HUES6 (cell line): ENCODE results near the gene KCNG4.

Source experiments
- H3K27ac ChIP-seq: 2 replicates; pipeline ENCODE4 v1.7.0; 2013; ENCODE audit warnings: low read depth, mild to moderate bottlenecking, low read length, inconsistent platforms
- H3K27me3 ChIP-seq: 2 replicates; pipeline ENCODE4 v1.6.1; 2013; ENCODE audit warnings: low read length; ENCODE audit not compliant: control insufficient read depth, insufficient read depth
- H3K36me3 ChIP-seq: 2 replicates; pipeline ENCODE4 v1.6.1; 2013; ENCODE audit warnings: low read length; ENCODE audit not compliant: control insufficient read depth, insufficient read depth
- H3K4me1 ChIP-seq: 2 replicates; pipeline ENCODE4 v1.6.1; 2013; ENCODE audit warnings: low read length; ENCODE audit not compliant: control insufficient read depth, insufficient read depth
- H3K4me3 ChIP-seq: 2 replicates; pipeline ENCODE4 v1.5.1; 2013; ENCODE audit warnings: low read depth, low read length
- H3K9ac ChIP-seq: one replicate; pipeline ENCODE4 v1.6.1; 2013; ENCODE audit warnings: mild to moderate bottlenecking, low read length
- H3K9me3 ChIP-seq: 2 replicates; pipeline ENCODE4 v1.6.1; 2013; ENCODE audit warnings: low read depth, low read length; ENCODE audit not compliant: control insufficient read depth, insufficient read depth

The KCNG4 gene

DNA sequence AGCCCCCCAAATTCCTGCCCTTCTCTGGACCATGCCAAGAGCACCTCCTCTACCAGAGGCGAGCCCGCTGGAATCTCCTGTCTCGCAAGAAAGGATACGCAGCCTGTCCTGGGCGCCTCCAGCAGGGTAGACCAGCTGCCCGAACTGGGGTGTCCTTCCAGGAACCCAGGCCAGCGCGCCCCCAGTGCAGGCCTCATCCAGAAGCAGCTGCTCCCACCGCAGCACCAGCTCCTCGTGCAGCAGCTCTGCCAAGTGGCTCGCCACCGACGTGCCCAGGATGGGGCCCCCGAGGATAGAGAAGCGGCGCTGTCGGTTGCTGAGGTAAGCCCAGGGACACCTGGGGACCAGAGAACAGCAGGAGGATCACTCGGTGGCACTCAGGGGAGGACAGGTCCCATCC is 57.7 kb downstream of the KCNG4 start:
- no peaks in the 10 kb centered on the region for H3K27me3 ChIP-seq
- no peaks in the 10 kb centered on the region for H3K9me3 ChIP-seq
- no peak overlapping the region for H3K27ac ChIP-seq
- no peak overlapping the region for H3K9ac ChIP-seq
- peaks cover 76% of the 10 kb centered on the region for H3K36me3 ChIP-seq
- 0 out of 2 replicates have a peak, but pooled peaks cover 2% of the 10 kb centered on the region for H3K4me1 ChIP-seq
- H3K4me3 ChIP-seq: no peak overlapping the region

DNA sequence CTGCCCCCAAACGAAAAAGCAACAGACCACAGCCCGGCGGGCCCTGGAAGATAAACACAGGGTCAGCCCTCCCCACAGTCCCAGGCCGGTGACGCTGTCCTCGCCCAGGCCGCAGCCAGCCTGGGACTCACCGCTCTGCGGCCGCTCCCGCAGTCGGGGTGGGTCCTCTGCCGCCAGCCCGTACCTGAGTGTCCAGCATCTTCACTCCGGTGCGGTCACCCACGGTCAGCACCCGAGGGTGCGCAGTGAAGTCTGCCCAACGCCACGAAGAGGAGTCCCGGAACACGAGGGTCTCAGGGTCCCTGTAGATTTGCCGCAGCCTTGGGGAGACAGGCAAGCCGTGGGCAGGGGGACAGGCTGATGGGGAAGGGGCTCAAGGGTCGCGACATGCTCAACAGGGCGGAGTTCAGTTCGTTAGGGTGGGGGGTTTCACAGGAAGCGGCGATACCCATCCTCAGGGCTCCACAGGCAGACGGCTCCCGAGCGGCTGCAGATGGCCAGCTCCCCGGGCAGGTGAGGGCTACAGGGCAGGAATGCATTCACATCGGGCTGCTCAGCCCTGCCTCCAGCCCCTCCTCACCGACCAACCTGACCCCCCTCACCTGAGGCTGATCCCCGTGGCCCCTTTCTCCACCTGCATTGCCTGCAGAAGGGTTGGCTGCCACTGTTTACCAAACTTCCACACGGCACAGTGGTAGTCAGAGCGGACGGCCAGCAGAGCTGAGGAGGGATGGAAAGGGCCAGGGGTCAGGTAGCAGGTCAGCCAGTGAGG is 58.5 kb downstream of the KCNG4 start:
- H3K27ac ChIP-seq: no peak overlapping the region

DNA sequence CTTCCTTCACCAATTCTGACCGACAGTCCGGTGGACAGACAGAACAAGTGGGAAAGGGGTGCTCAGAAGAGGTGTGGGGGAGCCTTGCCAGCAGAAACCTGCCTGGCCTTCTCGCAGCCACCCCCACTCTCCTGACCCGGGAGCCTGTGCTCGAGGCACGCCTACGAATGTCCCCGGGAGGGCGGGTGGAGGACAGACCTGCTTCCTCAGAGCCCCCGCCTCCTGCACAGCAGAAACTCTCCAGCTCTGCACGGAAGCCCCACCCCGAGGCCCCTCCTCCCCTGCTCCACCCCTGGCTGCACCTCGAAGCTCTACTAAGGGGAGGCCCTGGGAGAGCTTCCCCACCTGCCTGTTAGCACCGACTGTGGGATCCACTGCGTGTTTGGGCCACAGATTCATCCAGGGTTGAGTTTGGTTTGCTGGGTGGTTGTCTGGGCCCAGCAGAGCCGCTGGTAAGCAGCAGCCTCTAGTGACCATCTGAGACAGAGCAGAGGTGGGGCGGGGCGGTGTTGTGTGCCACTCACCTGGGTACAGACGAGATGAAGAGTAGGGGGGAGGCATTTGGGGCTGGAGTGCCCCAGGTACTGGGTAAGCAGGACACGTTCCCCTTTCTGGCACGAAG is 59.2 kb downstream of the KCNG4 start:
- peaks cover 76% of the 10 kb centered on the region for H3K36me3 ChIP-seq

More for the DNA sequence above, 58.5 kb downstream of the KCNG4 start:
- Histone ChIP-seq H3K4me1 (peaks cover 9% of the 10 kb centered on the region; the same call in 1 of the 2 replicates), H3K9ac (no peak overlapping the region), H3K4me3 (no peak overlapping the region), H3K27me3 (no peaks in the 10 kb centered on the region), H3K36me3 (peaks cover 76% of the 10 kb centered on the region), H3K9me3 (no peaks in the 10 kb centered on the region)

DNA sequence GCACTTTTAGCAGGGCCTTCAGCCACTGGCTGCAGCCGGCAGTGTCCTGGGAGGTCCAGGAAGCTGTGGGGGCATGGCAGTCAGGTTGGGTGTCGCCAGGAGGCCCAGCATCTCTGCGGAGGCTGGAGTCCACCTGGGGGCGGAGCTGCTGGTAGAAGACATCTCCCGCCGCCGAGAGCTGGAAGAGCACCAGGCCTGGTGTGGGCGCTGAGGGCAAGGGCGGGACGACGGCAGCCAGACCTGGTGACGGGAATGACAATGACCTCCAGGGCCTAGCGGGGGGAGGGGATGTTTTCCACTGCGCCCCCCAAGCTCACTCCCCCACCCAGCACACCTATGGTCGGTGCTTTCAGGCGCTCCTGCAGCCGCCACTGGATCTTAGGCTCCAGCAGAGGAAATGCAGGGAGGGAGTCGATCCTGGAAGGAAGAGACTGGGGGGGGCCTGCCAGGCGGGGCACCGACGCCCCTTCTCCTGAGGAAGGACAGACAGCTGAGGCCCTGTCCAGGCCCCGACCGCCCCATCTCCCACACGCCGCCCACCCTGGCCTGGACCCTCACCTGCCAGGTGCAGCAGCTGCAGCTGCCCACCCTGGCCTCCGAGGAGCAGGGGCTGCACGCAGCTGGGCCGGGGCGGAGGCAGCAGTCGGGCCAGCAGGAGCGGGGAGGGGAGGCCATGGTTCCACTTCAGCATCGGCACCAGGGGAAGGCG is 60.0 kb downstream of the KCNG4 start:
- no peaks in the 10 kb centered on the region for H3K9me3 ChIP-seq
- peaks cover 70% of the 10 kb centered on the region for H3K36me3 ChIP-seq
- H3K9ac ChIP-seq: no peak overlapping the region
- H3K27me3 ChIP-seq: no peaks in the 10 kb centered on the region
- H3K27ac ChIP-seq: no peak overlapping the region
- peaks cover 10% of the 10 kb centered on the region; the same call in 1 of the 2 replicates for H3K4me1 ChIP-seq
- H3K4me3 ChIP-seq: no peak overlapping the region

More for the DNA sequence above, 59.2 kb downstream of the KCNG4 start:
- no peaks in the 10 kb centered on the region for H3K9me3 ChIP-seq
- peaks cover 10% of the 10 kb centered on the region; the same call in 1 of the 2 replicates for H3K4me1 ChIP-seq
- H3K27me3 ChIP-seq: no peaks in the 10 kb centered on the region
- H3K4me3 ChIP-seq: no peak overlapping the region
- no peak overlapping the region for H3K27ac ChIP-seq
- H3K9ac ChIP-seq: no peak overlapping the region

DNA sequence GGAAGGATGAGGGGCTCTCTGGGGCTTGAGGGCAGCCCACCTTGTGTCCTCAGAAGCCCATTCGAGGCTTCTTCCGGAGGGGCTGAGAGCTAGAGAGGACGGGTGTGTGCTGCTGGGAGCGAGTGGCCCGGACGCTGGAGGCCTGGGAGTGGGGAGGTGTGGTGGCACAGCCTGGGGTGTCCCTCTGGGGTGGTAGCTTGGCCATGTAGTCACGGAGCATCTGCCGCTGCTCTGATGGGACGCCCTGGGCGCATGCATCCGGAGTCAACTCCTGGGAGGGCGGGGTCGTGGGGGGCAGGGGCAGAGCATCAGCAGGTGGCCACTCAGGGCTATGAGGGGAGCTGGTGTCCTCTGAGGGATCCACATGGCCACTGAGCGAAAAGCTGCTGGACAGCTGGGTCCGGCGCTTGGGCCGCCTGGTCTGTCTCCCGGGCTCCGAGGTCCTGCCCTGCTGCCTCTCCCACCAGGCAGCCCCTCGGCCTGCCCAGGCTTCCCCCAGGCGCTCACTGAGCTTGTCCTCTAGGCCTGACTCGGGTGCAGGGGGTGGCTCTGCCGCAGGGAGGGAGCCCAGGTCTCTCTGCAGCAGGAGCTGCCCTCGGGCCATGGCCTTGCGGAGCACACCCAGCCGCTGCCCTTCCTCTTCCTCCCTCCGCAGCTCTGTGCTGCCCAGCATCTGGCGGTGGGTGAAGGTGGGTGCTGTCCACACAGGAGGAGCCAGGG is 60.8 kb downstream of the KCNG4 start:
- Histone ChIP-seq H3K9me3 (no peaks in the 10 kb centered on the region), H3K27me3 (no peaks in the 10 kb centered on the region), H3K4me3 (no peak overlapping the region), H3K36me3 (peaks cover 62% of the 10 kb centered on the region), H3K27ac (no peak overlapping the region), H3K9ac (no peak overlapping the region), H3K4me1 (peaks cover 10% of the 10 kb centered on the region; the same call in 1 of the 2 replicates)

DNA sequence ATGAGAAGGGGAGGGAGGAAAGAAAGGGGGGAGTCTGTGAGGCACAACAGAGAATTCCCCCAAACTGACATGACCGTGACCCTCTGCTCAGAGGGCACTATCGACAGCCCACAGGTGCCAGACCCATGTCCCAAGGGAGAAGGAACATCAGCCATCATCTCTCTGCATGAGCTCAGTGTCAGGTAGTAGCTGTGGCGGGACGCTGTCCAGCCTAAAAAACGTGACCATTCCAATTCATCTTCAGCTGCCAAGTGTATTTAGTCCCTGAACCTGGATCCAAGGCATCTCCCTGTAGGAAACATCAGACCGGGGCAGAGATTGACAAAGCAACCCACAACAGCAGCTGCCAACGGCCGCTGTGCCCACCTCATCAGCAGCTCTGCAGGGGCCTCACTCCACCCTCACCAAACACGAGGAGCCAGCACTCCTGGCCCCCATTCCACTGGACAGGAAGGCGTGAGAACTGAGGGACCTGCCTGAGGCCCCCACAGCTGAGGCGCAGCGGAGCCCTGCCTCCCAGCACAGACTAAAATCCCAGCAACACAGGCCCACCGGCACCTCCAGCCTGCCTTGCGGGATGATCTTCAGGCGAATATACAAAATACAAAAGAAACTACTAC is 61.6 kb downstream of the KCNG4 start:
- H3K9me3 ChIP-seq: no peaks in the 10 kb centered on the region
- no peak overlapping the region for H3K27ac ChIP-seq
- H3K4me3 ChIP-seq: no peak overlapping the region
- H3K4me1 ChIP-seq: peaks cover 10% of the 10 kb centered on the region; the same call in 1 of the 2 replicates
- peaks cover 55% of the 10 kb centered on the region for H3K36me3 ChIP-seq
- H3K27me3 ChIP-seq: no peaks in the 10 kb centered on the region
- no peak overlapping the region for H3K9ac ChIP-seq

DNA sequence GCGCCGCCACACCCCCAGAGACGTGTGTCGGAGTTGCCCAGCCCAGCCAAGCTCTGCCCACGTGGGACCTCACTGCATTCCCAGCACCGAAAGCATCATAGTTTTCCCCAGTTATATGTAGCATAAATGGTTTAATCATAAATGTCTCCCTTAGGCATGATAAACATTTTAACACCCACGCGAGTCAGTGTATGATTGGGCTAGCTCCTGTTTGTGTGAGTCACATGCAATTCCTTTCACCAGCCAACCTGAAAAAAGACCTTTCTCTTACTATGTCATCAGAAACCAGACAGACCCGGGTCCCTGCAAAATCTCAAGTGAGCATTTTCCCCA is 62.1 kb downstream of the KCNG4 start:
- Histone ChIP-seq H3K27me3 (no peaks in the 10 kb centered on the region), H3K4me3 (no peak overlapping the region), H3K4me1 (peaks cover 10% of the 10 kb centered on the region; the same call in 1 of the 2 replicates), H3K36me3 (peaks cover 50% of the 10 kb centered on the region), H3K9ac (no peak overlapping the region), H3K9me3 (no peaks in the 10 kb centered on the region), H3K27ac (no peak overlapping the region)

DNA sequence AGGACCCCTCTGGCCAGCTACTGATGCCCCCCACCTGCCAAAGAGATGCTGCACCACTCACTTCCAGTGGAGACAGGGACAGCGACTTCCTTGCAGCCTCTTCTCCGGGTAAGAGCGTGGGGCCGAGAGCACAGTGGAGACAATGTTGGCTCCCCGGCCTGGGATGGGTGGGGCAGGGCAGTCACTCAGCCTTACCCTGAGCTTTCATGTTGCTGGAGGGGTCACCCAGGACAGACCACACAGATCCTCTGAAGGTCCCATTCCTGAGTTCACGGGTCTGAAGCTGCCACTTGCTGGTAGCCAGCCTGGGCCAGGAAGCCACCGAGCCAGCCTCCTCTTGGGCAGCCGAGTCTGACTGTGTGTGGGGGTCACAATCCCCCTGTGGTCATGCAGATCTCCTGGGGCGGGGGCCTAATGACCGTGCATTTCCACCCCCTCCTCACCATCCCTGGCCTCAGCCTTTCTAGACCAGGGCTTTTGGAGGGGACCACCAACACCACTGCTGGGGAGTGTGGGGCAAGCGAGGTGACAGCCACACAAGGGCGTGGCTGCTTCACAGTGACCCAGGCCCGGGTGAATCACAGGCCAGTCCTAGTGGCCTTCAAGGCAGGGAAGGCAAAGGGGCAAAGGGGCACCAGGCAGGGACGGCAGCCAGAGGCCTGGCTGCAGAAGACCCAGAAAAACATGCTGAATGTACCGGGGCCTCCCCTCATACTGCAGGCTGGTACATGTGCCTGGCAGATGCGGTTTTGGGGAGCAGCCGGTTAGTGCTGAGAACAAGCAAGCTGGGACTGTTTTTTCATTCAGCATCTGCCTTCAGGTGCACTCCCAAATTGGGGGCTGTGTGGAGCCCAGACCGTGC is 63.4 kb downstream of the KCNG4 start:
- peaks cover 37% of the 10 kb centered on the region for H3K36me3 ChIP-seq
- H3K4me3 ChIP-seq: no peak overlapping the region
- no peak overlapping the region for H3K9ac ChIP-seq
- no peak overlapping the region for H3K27ac ChIP-seq
- no peaks in the 10 kb centered on the region for H3K27me3 ChIP-seq
- no peaks in the 10 kb centered on the region for H3K9me3 ChIP-seq
- peaks cover 10% of the 10 kb centered on the region; the same call in 1 of the 2 replicates for H3K4me1 ChIP-seq

DNA sequence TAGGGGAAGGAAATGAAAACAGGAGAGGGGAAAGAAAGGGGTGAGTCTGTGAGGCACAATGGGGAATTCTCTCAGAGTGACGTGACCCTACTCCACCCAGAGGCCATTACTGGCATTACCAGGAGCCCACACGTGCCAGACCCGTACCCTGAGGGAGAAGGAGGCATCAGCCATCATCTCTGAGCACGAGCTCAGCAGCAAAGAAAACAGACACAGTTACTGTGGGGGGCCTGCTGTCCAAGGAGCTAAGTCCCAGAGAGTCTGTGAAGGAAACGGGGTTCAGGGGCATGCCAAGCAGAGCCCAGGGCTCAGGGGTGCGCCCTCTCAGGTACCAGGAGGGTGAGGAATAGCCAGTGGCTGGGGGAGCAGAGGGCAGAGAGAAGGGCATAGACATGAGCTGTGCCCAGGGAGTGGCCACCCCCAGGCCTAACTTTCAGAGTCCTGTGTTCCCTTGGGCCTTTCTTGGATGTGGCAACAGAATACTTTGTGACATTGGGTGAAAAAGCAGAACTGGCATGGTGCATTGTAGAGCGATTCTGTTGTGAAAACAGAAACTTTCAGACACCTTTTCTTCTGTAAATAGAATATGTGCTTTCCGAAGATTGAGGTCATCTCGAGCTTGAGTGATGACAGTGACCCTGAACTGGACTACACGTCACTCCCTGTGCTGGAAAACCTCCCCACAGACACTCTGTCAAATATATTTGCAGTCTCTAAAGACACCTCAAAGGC is 64.3 kb downstream of the KCNG4 start:
- Histone ChIP-seq H3K9me3 (no peaks in the 10 kb centered on the region), H3K27ac (no peak overlapping the region), H3K36me3 (peaks cover 28% of the 10 kb centered on the region), H3K9ac (no peak overlapping the region), H3K4me3 (no peak overlapping the region), H3K27me3 (no peaks in the 10 kb centered on the region), H3K4me1 (peaks cover 10% of the 10 kb centered on the region; the same call in 1 of the 2 replicates)
